ENCODE results near the gene SOX5.

- no peak for TF ChIP-seq CTCF (IDR thresholded peaks at IDR 0.05)
- TF ChIP-seq POLR2AphosphoS5 (IDR thresholded peaks at IDR 0.05) = no peak
Measured at GRCh38 chr12:23687947-23688346, 261.5 kb downstream of the SOX5 start.

All from sigmoid colon (tissue), 4 donors.